NCI-H2029 treated with DMSO at 0.1 percent for 48 hours (cell line): ENCODE measurements around the gene MCUB.

ENCODE experiments used
- DNase-seq: peaks from one replicate; lab custom pipeline; 2025; lab: John Stamatoyannopoulos, UW

The MCUB gene

DNA sequence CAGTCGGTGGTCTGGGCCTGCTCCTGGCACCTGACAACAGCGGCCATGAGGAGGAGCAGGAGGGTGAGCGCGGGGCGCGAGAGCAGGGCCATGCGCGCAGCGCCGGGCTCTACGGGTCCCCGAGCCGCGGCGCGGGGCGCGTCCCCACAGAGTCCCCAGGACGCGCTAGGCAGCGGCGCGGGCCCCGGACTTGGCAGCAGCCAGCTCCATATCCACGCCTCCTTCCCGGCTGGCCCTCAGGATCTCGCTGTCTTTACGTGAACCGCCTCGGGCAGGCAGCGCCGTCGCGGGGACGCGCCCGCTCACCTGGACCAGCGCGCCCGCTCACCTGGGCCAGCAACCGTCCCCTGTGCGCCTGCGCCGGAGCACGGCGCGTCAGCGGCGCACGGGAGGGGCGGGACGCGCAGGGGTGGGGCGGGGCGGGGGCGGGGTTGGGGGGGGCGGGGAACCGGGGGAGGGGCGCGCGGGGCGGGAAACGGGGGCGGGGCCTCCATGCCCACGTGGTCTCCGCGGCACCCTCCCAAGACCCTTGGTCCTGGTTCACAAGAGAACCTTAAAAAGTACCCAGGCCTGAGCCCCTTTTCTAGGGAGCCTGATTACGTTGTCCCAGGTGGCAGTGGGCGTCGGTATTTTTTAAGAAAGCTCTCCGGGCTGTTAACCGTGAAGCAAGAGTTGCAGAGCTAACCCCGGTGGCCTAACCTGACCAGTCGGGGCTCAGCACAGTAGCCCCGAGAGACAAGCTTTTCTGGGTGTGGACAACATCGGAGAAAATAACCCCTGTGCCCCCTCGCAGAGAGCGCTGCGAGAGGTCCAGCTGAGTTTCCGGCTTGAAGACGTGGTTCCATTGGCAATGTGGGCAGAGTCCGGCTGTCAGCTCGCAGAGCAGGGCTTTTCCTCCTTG lies 169.9 kb downstream of the MCUB start, which contains the start of gene PLA2G12A:
Gene PLA2G12A, minus strand, starts transcription at position 353 of the 901 bp plus-strand sequence. Its CDS starts 261 bp downstream, at position 92.
- DNase-seq: peak; percentile 39

DNA sequence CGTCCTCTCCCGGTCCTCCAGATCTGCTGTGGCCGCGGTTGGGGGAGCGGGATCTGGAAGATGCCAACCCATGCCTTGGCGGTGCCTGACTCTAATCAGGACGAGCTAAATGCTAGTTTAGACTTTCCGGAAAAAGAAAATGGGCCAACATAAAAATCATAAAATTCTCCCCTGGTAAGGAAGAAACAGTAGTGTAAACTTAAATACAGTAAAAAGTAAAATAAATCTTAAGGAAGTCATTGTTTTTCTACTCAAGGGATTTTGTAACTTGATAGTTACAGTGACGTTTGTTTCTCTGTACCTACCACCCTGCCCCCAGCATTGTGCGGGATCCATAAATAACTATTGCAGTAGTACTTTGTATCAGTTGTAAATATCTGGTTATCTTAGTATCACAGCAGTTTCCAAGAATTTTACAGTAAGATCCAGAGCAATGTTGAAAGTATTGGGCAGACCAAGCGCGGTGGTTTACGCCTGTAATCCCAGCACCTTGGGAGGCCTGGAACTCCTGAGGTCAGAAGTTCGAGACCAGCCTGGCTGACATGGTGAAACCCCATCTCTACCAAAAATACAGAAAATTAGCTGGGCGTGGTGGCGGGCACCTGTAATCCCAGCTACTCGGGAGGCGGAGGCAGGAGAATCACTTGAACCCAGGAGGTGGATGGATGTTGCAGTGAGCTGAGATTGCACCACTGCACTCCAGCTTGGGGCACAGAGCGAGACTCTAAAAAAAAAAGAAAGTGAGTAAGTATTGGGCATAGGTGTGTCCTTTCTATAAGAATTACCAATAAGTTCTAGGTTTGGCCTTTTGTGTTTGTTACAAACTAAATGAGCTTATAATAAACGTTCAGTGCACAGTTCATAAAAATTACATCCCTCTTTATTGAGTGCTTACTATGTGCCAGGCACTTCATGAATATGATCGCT lies 170.8 kb downstream of the MCUB start:
- DNase-seq: no peak

DNA sequence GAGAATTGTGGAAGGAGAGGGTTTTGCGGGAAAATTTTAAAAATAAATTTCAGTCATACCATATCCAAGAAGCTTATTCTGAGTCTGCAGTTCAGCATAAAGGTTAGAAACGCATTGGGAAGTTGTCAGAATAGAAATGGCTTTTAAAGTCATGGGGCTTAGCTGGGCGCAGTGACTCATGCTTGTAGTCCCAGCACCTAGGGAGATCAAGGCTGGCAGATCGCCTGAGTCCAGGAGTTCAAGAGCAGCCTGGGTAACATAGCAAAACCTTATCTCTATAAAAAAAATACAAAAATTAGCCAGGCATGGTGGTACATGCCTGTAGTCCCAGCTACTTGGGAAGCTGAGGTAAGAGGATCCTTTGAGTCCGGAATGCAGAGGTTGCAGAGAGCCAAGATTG lies 173.7 kb downstream of the MCUB start:
- DNase-seq: no peak

DNA sequence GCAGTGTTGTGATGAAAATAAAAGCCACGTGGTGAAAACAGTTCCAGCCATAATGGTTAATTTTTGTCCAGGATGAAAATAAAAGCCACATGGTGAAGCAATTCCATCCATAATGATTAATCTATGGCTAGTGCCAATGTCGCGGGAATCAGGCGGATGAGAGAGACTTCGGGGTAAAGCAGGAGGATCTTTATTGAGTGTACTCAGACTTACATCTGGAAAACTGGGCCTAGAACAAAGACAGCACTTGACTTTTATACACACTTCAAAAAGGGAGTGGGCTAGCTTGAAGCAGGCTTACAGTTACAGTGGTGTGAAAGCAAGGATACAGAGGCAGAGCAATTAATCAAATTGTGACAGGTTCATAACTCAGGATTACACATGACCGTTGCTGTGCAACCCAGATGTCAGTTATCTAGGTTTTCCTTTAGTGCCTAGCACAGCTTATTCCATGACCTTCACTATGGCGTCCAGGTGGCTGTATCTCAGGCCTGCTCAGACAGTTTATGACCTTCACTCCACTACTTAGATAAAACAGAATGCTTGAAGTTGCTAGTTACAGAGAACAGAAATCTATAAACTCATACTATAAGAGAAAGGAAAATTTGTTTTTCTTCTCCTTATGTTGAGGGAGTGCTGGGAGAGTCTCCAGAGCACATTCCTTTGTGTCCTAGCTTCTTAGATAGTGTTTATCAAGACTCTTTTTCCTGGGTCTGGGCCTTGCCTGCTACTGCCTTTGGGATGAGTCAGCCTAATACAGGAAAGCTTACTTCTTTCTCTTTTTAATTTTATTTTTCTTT lies 175.7 kb downstream of the MCUB start:
- no peak for DNase-seq
